K562 (cell line): ENCODE data around the gene ZNF267. TPM values are rescaled to one million over a fixed set of nuclear protein-coding genes. Genes with fewer than 3 reads are reported as not detected.
A peak's percentile ranks its signal among the peaks of the same experiment; 100 is the strongest.

ENCODE experiments used
- ATAC-seq: fragments of 200-7000 bp; cut with Tn5 transposase; 3 replicates; pipeline ENCODE4 v1.9.1; 2020; ENCODE audit warnings: moderate library complexity
- BruUV-seq: library from RNA; stranded (reverse); fragments of 400-500 nt; replicated peaks from 2 replicates; lab custom pipeline; 2021; lab: Mats Ljungman, UMichigan
- CTCF ChIA-PET: fragments of 300-600 bp; formaldehyde crosslinking; extraction: SDS; loops from one replicate; lab custom pipeline; 2021; ENCODE audit warnings: low intra/inter-chr PET ratio; lab: Yijun Ruan, JAX
- POLR2A ChIA-PET: fragments of 300-600, 350-650 bp; sonication (Branson Sonifier 250); formaldehyde crosslinking; extraction: SDS; loops from one replicate; lab custom pipeline; 2021; ENCODE audit warnings: antibody characterized with exemption, inconsistent platforms; lab: Yijun Ruan, JAX
- DNase-seq, 4 experiments: peaks; one replicate each; pipeline versions ENCODE4 v3.0.0 to v3.0.0-alpha.2; 2011 to 2018; ENCODE audit warnings: low spot score in 3 of 4, mixed read lengths in 3 of 4; ENCODE audit errors: extremely low read depth in 1 of 4
- FAIRE-seq: peaks from 2 replicates; lab custom pipeline; 2011; peaks lifted over from hg19 to GRCh38; lab: Jason Lieb, UNC
- H2AFZ ChIP-seq: 2 replicates; pipeline ENCODE4 v1.6.0; 2011; ENCODE audit warnings: low read depth, low read length, control low read depth, inconsistent platforms
- H3K27ac ChIP-seq: fragments of 200-600 bp; 3 replicates; pipeline ENCODE4 v1.8.0; 2011; ENCODE audit warnings: low read depth, mild to moderate bottlenecking, control low read depth, inconsistent platforms, low read length, moderate library complexity, mixed read lengths; ENCODE audit errors: extremely low read depth
- H3K27me3 ChIP-seq, 2 experiments: fragments of 300-600 bp in 1 of 2; 2 replicates in 1 of 2; 3 replicates in 1 of 2; pipeline versions ENCODE4 v1.6.0 to v1.8.0; 2011; ENCODE audit warnings: inconsistent platforms in 2 of 2, low read length in 2 of 2, mild to moderate bottlenecking in 1 of 2, mixed read lengths in 1 of 2, moderate library complexity in 1 of 2; ENCODE audit not compliant: control insufficient read depth in 2 of 2, insufficient read depth in 2 of 2
- H3K36me3 ChIP-seq: fragments of 300-600 bp; 3 replicates; pipeline ENCODE4 v1.8.0; 2011; ENCODE audit warnings: mild to moderate bottlenecking, low read length, inconsistent platforms; ENCODE audit not compliant: control insufficient read depth, insufficient read depth
- H3K4me1 ChIP-seq, 2 experiments: fragments of 200-600 bp in 1 of 2; replicated peaks in 1 of 2; 2 replicates in 1 of 2; 3 replicates in 1 of 2; pipeline versions ENCODE4 v1.5.1 to v1.8.0; 2011; ENCODE audit warnings: inconsistent platforms in 2 of 2, low read length in 2 of 2, mild to moderate bottlenecking in 1 of 2, mixed read lengths in 1 of 2, moderate library complexity in 1 of 2; ENCODE audit not compliant: control insufficient read depth in 2 of 2, insufficient read depth in 2 of 2
- H3K4me2 ChIP-seq: 2 replicates; pipeline ENCODE4 v1.6.1; 2011; ENCODE audit warnings: low read length, control low read depth, inconsistent platforms, mixed read lengths; ENCODE audit not compliant: insufficient read depth
- H3K4me3 ChIP-seq: fragments of 200-600 bp; sonication (generic), shearing (Covaris generic); 2 replicates; pipeline ENCODE4 v1.5.1; 2016; ENCODE audit warnings: control low read depth, inconsistent platforms
- H3K79me2 ChIP-seq: fragments of 200-600 bp; 3 replicates; pipeline ENCODE4 v1.8.0; 2011; ENCODE audit warnings: low read length, inconsistent platforms; ENCODE audit not compliant: control insufficient read depth, insufficient read depth
- H3K9ac ChIP-seq, 2 experiments: 2 replicates each; pipeline versions ENCODE4 v1.6.0 to v1.6.1; 2011; ENCODE audit warnings: low read depth in 2 of 2, low read length in 2 of 2, control low read depth in 1 of 2, inconsistent platforms in 1 of 2, mild to moderate bottlenecking in 1 of 2, mixed read lengths in 1 of 2; ENCODE audit not compliant: insufficient read depth in 1 of 2
- H3K9me1 ChIP-seq: one replicate; pipeline ENCODE4 v1.6.0; 2011; ENCODE audit warnings: inconsistent platforms, mild to moderate bottlenecking, low read length, moderate library complexity; ENCODE audit not compliant: control insufficient read depth, insufficient read depth
- H3K9me3 ChIP-seq: replicated peaks from 2 replicates; pipeline ENCODE4 v1.5.1; 2011; ENCODE audit warnings: low read depth, low read length, inconsistent platforms; ENCODE audit not compliant: control insufficient read depth, insufficient read depth
- H4K20me1 ChIP-seq: replicated peaks from 2 replicates; pipeline ENCODE4 v1.6.1; 2011; ENCODE audit warnings: low read length, inconsistent platforms, mixed read lengths; ENCODE audit not compliant: control insufficient read depth, insufficient read depth
- ELF1 ChIP-seq: fragments of 200-800 bp; sonication (Bioruptor generic); IDR thresholded peaks from 2 replicates; pipeline ENCODE4 v1.6.1; 2016; ENCODE audit warnings: missing genetic modification characterization, missing compliant biosample characterization
- KAT7 ChIP-seq: sonication (generic); formaldehyde crosslinking; IDR thresholded peaks from 2 replicates; pipeline ENCODE4 v1.8.0; 2022; ENCODE audit warnings: missing genetic modification reagents, mild to moderate bottlenecking, borderline replicate concordance
- KLF6 ChIP-seq: fragments of 250-450 bp; sonication (Bioruptor Pico); IDR thresholded peaks from 2 replicates; pipeline ENCODE4 v1.4.0; 2020; ENCODE audit warnings: mild to moderate bottlenecking, moderate library complexity, borderline replicate concordance
- LEF1 ChIP-seq: fragments of 450-650 bp; IDR thresholded peaks from 2 replicates; pipeline ENCODE4 v1.6.1; 2016; ENCODE audit warnings: mild to moderate bottlenecking
- MEIS2 ChIP-seq: fragments of 450-650 bp; IDR thresholded peaks from 2 replicates; pipeline ENCODE4 v1.6.1; 2014; ENCODE audit warnings: mild to moderate bottlenecking; ENCODE audit not compliant: partially characterized antibody
- NR2C2 ChIP-seq, 2 experiments: fragments of 200-800 bp in 1 of 2; sonication (Bioruptor generic) in 1 of 2; sonication (generic) in 1 of 2; formaldehyde crosslinking in 1 of 2; IDR thresholded peaks; 2 replicates each; pipeline versions ENCODE4 v1.6.1 to v1.8.0; 2016 to 2022; ENCODE audit warnings: mild to moderate bottlenecking in 1 of 2, missing compliant biosample characterization in 1 of 2, missing genetic modification characterization in 1 of 2, missing genetic modification reagents in 1 of 2
- SETDB1 ChIP-seq: IDR thresholded peaks from one replicate; pipeline ENCODE4 v1.6.1; 2012; ENCODE audit warnings: low read length, control low read depth, inconsistent platforms
- SPI1 ChIP-seq: IDR thresholded peaks from 2 replicates; pipeline ENCODE4 v1.6.1; 2011; ENCODE audit warnings: low read depth, low read length, control low read depth, borderline replicate concordance
- WGBS: fragments of 100-300 bp; shearing (Covaris generic); methylation state at CpG from one replicate; pipeline ENCODE4 v1.1.6; 2016; ENCODE audit warnings: low coverage, mixed read lengths; ENCODE audit not compliant: insufficient coverage; ENCODE audit errors: missing lambda C conversion rate; 5-methylcytosine and 5-hydroxymethylcytosine counted together
- in situ Hi-C: fragments of 300-500 bp; cut with MboI; formaldehyde crosslinking; loops from 4 replicates; pipeline ENCODE4 v1.15.0; 2018; ENCODE audit warnings: inconsistent platforms, mixed read lengths
- intact Hi-C: fragments of 100-400 bp; cut with micrococcal nuclease; formaldehyde crosslinking; loops from 2 replicates; pipeline ENCODE4 v1.14.2; 2022
- polyA plus RNA-seq, 8 experiments: library from polyadenylated mRNA; depleted of rRNA in 4 of 8; stranded (reverse) in 5 of 8; unstranded in 3 of 8; fragments of >200 nt; fragmentation: Nextera tagmentation in 2 of 8; fragmentation: Illumina TruSeq in 1 of 8; extraction: Ambion mirVana in 2 of 8; extraction: Trizol in 1 of 8; gene quantifications; 2 replicates each; pipeline versions ENCODE4 v1.2.1 to v1.2.3, GENCODE V29; 2011 to 2014; ENCODE audit warnings: inconsistent platforms in 1 of 8, missing spikeins in 1 of 8
- total RNA-seq, 7 experiments: library from RNA; depleted of rRNA in 6 of 7; stranded (reverse); fragments of >200 nt in 6 of 7; fragmentation: Illumina TruSeq in 2 of 7; extraction: Trizol in 2 of 7; gene quantifications; 2 replicates each; pipeline versions ENCODE4 v1.2.1 to v1.2.3, GENCODE V29; 2011 to 2021; ENCODE audit warnings: low replicate concordance in 1 of 7
- TF ChIP-seq, protein P1 (sequence below): IDR thresholded peaks from 2 replicates; pipeline ENCODE4 v1.6.1; 2012; ENCODE audit warnings: low read depth, low read length, improper control_type of control experiment, borderline replicate concordance

ZNF267 gene
- total and polyA plus RNA-seq, 9 of the 15 experiments (the other 6 are each of a cell fraction or from before 2014, with no cell fraction given) = 14.6 to 38.8 (median 21.5) TPM

DNA sequence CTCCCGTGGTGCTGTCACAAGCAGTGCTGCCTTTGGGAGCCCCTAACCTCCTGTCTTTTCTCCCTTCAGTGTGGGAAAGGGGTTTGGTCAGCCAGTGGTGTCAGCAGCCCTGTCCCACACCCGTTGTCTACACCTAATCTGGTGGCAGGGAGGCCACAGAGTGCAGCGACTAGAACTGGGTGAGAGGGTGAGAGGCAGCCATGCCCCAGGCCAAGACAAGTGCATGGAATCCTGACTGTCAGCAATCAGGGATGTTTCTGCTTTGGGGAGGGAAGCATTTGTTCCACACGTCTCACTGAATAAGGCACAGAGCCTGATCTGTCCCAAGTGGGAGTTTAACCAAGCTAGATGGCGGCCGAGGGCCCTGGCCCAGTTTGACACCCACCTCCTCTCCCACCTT, 1.4 kb upstream of the ZNF267 start (continued):
- no peak for TF ChIP-seq KAT7
- no peak for TF ChIP-seq LEF1
- TF ChIP-seq, all 486 proteins: peak for 0

DNA sequence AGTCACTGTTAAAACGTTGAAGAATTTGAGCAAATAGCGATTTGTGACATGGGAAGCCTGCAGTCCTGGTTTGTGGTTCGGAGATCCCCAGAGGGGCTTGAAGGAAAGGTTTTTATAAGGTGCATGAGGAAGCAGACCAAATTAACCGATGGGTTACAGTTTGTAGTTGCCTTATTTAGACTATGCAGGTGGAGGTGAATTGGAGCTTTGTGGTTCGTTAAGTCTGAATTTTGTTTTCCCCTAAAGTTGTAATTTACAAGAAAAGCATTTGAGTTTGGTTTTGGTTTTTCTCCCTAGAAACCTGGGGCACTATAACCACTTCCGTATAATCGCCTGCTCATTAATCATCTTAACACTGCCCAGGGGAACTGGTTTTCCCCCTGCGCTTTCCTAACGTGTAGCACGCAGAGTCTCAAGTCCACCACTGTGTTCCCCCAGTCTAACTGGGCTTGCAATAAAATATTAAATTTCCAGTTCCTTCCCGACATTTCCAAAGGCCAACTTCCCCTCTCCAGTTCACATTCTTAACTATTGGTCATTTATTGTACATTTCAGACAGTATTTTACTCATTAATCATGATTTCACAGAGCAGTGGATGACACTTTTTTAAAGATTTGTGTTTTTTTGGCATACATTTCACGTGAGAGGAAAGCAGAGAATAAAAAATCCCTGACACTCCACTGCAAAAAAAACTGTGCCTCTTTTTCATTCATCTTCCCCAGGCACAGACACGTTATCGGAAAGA, 932 bp downstream of the ZNF267 start:
- Histone ChIP-seq H3K79me2 (peaks cover 60% of the 10 kb centered on the region), H3K4me3 (peak overlapping the region; percentile 98), H3K27ac (peak overlapping the region; percentile 98), H3K9me3 (0 out of 2 replicates have a peak, but pooled peaks cover 2% of the 10 kb centered on the region), H3K4me2 (peak overlapping the region; percentile 92), H3K27me3 (no peaks in the 10 kb centered on the region), H3K4me1 (peaks cover 10 to 45% of the 10 kb centered on the region in 2 experiments), H4K20me1 (peaks cover 21% of the 10 kb centered on the region), H3K9me1 (no peaks in the 10 kb centered on the region), H2AFZ (peak overlapping the region; percentile 80; the same call in 1 of the 2 replicates), H3K36me3 (peaks cover 46% of the 10 kb centered on the region), H3K9ac (peak overlapping the region; percentile 99)
- ATAC-seq (peak; percentile 70), FAIRE-seq (peak; percentile 61), DNase-seq (peak in 2 of 4 experiments; percentile 54 to 55)
- ChIA-PET POLR2A (interaction anchor here (0.8 to 1.2 kb wide), 3 partner anchors 8 to 15 kb away, joined by 3 to 4 read pairs (median 4); no protein-coding TSS in a partner anchor), CTCF (no interaction called here)
- 0% methylated on average over 14 of the region's 14 CpGs for WGBS
- in situ Hi-C loops = loop anchor here (25.0 kb wide), 1 partner anchor 912 kb away; the partner anchor contains the start of gene SETD1A
- intact Hi-C loops = loop anchor here (5.0 to 10.0 kb wide), 2 partner anchors 172 to 490 kb away; no protein-coding TSS in a partner anchor
- BruUV-seq = no TSS peak
- TF ChIP-seq ELF1 (tag) (peak; percentile 66), SETDB1 (no peak), NR2C2 (CRISPR knock-in tag; IDR thresholded peaks at IDR 0.05) (no peak), NR2C2 (tag; IDR thresholded peaks at IDR 0.05) (0 out of 2 replicates have a peak, but pooled peaks have one; percentile 10), KLF6 (CRISPR knock-in tag) (no peak), MEIS2 (peak; percentile 90), SPI1 (peak; percentile 90)
- TF ChIP-seq, protein P1, sequence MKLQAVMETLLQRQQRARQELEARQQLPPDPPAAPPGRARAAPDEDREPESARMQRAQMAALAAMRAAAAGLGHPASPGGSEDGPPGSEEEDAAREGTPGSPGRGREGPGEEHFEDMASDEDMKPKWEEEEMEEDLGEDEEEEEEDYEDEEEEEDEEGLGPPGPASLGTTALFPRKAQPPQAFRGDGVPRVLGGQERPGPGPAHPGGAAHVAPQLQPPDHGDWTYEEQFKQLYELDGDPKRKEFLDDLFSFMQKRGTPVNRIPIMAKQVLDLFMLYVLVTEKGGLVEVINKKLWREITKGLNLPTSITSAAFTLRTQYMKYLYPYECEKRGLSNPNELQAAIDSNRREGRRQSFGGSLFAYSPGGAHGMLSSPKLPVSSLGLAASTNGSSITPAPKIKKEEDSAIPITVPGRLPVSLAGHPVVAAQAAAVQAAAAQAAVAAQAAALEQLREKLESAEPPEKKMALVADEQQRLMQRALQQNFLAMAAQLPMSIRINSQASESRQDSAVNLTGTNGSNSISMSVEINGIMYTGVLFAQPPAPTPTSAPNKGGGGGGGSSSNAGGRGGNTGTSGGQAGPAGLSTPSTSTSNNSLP = 0 out of 2 replicates have a peak, but pooled peaks have one; percentile 9
